ENCODE measurements around the gene CEBPA.

CEBPA gene

GRCh38 chr19:33302175-33302973, at the start of gene CEBPA:
Gene CEBPA, minus strand, starts transcription at chr19:33302534. Its CDS starts 120 bp downstream, at chr19:33302414.
- peak; percentile 68 for DNase-seq (ENCODE audit: low spot score)

DNA sequence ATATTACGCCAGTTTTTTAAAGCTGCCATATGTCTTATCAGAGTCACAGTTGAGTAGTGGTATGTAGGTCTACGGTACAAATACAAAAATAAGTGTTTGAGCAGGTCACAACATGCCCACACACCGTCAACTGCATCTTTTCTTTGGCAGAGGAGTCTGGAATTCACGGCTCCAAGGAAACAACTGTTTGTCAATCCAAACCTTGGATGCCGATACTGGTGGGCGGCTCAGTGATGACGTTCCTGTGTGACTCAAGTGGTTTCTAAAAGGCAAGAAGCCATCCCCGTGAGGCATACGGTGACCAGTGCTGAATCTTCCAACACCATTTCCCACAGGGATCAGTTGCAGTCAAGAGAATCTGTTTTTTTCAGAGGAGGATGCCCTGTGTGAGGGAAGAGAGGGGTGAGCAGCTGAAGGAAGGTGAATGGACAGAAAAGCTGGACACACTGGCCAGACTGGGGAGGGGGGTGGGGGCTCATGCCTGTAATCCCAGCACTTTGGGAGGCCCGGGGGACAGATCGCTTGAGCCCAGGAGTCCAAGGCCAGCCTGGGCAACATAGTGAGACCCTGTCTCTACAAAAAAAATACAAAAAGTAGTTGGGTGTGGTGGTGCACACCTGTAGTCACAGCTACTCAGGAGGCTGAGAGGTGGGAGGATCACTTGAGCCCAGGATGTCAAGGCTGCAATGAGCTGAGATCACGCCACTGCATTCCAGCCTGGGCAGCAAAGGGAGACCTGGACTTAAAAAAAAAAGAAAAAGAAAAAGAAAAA, 48.4 kb upstream of the CEBPA start:
- DNase-seq (ENCODE audit: low spot score) = no peak

- DNase-seq (ENCODE audit: low spot score) = no peak
Observed at GRCh38 chr19:33349319-33350289, 47.3 kb upstream of the CEBPA start.

GRCh38 chr19:33348301-33349010, 46.1 kb upstream of the CEBPA start:
- no peak for DNase-seq (ENCODE audit: low spot score)

- DNase-seq (ENCODE audit: low spot score) = no peak
Observed at GRCh38 chr19:33347300-33347699, 45.0 kb upstream of the CEBPA start.

GRCh38 chr19:33346665-33347064, 44.3 kb upstream of the CEBPA start:
- DNase-seq (ENCODE audit: low spot score) = no peak

DNA sequence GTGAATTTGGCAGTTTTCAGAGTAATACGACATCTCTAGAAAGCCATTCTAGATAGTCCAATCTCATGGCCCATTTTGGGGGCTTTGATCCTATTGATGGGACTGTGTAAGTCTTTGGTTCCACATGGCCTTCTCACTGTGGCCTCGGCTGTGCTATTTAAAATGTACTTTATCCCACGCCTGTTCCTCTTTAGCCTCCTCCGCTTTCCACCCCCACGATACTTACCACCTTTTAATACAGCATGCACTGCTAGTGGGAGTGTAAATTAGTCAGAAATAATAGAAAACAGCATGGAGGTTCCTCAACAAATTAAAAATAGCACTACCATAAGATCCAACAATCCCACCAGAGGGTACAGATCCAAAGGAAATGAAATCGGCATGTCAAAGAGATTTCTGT, 42.8 kb upstream of the CEBPA start:
- no peak for DNase-seq (ENCODE audit: low spot score)

- DNase-seq (ENCODE audit: low spot score) = no peak
Observed at GRCh38 chr19:33344573-33344925, 42.2 kb upstream of the CEBPA start.

DNA sequence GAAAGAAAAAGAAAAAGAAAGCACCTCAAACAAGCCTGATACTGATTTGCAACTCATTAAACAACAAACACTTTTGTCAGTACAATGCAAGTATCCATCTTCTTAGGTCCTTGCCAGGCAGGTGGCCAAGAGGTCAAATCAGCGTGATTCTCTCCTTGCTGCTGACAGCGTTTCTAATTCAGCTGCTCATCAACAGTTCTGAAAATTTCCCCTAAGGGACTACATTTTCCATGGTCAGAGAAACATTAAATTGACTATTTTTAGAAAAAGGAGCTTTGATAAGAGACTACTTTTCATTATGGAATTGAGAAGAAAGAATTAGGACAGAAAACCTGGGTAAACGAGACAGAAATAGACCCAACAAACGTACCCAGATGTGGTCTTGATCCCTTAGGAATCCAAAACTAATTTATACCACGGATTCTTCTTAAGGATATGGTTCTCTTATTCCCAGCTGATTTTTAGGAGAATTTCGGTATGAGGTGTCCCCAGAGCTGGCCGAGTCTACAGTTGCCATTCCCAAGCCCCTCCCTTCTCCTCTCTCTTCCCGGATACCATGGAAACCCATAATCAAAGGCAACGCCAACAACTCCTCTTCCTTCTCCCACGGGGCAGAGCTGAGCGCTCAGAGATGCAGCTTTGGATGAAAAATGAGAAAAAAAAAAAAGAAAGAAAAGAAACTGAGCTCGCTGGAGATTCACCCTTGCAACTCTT, 41.7 kb upstream of the CEBPA start:
- DNase-seq (ENCODE audit: low spot score) = peak; percentile 3

DNA sequence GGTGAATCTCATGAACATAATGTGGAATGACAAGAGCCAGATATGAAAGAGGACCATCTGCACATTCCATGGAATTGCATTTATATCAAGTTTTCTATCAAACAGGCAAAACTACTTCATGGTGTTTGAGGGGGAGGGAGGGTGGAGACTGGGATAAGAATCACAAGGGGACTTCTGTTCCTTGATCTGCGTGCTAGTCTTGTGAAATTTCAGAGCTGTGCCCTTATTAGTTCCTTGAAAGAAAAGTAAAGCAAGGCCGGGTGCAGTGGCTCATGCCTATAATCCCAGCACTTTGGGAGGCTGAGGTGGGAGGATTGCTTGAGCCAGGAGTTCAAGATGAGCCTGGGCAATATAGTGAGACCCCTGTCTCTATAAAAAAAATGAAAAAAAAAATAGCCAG, 41.0 kb upstream of the CEBPA start:
- DNase-seq (ENCODE audit: low spot score) = no peak

- no peak for DNase-seq (ENCODE audit: low spot score)
Observed at GRCh38 chr19:33340991-33341390, 38.7 kb upstream of the CEBPA start.

DNA sequence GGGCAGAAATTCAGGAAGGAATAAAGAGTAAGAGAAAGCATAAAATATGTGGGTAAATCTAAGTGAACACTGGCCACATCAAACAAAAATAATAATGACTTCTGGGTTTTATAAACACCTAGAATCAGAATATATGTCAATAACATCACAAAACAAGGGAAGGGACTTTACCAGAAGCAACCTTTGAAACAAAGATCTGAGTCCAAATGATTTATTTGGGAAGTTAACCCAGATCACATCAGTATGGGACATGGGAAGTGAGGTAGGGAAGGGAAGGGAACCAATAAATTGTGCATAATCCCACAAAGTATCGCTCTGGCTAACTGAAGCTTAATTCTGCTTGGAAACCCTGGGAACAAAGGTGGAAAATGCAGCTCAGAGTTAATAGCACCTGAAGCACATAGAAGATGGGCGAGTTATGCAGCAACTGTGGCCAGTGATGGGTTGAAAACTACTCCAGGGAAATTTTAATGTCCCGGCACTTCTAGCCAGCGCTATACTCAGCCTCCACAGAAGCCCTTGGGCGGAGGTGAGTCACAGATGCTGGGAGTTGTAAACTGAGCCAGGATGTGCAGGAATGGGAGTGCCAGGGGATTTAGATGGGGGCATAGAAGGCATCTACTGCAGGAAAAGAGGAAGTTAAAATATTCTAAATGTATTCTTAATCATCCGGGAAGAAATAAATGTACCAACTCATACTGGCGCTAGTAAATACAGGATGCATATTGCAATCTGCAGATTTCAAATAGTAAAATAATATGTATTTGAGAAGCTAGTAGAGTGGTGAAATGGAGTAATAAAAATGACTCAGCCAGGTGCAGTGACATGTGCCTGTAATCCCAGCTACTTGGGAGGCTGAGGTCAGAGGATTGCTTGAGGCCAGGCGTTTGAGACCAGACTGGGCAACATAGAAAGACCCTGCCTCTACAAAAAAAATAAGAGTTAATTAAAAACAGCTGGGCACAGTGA, 37.0 kb upstream of the CEBPA start:
- no peak for DNase-seq (ENCODE audit: low spot score)

DNA sequence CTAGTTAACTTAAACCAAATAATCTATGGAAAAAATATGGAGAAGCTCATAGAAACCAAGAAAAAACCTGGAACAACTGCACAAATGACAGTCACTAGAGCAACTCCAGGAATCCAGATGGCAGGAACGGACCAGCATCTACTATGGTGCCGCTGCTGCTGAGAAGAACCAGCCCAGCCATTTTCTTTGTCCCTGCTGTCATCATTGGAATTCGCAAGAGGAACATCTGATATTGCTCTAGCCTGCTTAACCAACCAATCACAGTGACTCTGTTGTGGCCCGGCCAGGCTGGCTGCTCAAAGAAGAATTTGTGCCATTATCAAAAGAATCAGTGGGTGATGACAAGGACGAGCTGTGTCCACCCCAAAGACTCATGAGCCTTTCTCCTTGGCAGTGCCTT, 33.1 kb upstream of the CEBPA start:
- no peak for DNase-seq (ENCODE audit: low spot score)

GRCh38 chr19:33334271-33334670, 31.9 kb upstream of the CEBPA start:
- DNase-seq (ENCODE audit: low spot score) = no peak

DNA sequence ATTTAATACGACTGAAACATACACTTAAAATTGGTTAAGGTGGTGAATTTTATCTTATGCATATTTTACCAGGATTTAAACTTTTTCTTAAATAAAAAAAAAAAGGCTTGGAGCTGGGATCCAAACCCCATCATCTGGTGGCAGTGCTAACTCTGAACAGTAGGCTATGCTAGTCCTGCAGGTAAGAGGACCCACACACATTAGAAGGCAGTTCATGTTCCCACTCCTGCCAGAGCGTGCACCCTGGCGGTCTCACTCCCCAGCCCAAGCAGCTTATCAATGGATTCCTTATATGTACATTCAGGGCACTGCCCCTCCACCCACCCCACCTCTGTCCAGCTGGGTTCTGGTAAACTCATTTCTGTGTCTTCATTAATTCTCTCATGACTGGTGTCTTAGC, 31.3 kb upstream of the CEBPA start:
- DNase-seq (ENCODE audit: low spot score) = no peak

GRCh38 chr19:33333151-33333550, 30.8 kb upstream of the CEBPA start:
- no peak for DNase-seq (ENCODE audit: low spot score)

DNA sequence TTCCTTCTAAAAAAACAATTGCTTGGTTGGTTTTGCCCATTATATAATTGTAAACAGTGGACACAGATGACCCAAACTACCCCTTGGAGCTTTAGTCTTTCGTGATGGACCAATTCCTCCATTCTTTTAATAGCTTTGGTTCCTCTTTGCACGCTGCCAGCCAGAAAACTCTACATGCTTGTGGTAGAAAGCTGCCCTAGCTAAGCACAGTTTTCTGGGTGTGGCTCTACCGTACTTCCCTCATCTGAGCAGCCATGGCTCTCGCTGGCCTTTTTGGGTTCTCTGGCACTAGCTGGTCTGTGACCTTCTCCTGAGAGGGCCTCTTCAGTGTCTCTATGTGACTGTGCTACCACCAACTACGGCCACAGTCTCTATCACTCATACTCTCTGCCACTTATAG, 29.9 kb upstream of the CEBPA start:
- no peak for DNase-seq (ENCODE audit: low spot score)

DNA sequence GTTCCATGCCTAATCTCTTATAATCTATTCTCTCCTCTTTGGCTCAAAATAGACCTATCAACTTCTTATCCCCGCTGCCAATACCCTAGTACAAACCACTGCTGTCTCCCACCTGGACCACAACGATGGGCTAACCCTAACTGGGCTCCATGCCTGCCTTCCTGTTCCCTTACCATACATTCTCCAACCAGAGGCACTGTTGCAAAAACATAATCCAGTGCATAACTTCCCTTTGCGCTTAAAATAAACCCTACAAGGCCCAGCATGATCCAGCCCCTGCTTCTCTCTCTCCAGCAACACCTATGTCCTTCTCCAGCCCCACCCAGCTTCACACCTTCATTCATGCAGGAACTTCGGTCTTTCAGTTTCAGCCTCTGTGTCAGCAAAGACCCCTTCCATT, 27.4 kb upstream of the CEBPA start:
- no peak for DNase-seq (ENCODE audit: low spot score)

DNA sequence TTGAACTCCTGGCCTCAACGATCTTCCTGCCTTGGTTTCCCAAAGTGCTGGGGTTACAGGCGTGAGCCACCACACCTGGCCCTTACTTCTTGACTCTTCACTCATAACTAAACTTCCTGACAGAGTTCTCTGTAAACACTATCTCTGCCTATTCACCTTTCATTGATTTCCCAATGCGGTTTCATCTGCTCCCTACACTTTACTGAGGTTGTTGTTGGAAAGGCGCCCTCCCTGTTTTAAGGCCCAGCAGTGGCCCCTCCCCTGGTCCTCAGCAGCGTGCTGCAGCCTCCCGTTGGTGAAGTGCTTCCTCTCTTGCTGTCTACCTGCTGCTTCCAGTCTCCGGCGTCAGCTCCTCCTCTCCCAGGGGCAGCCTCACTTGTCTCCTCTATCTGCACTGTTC, 26.7 kb upstream of the CEBPA start:
- no peak for DNase-seq (ENCODE audit: low spot score)

GRCh38 chr19:33325920-33326319, 23.6 kb upstream of the CEBPA start:
- DNase-seq (ENCODE audit: low spot score) = peak; percentile 89
